ENCODE data around the gene GPR84.

DNA sequence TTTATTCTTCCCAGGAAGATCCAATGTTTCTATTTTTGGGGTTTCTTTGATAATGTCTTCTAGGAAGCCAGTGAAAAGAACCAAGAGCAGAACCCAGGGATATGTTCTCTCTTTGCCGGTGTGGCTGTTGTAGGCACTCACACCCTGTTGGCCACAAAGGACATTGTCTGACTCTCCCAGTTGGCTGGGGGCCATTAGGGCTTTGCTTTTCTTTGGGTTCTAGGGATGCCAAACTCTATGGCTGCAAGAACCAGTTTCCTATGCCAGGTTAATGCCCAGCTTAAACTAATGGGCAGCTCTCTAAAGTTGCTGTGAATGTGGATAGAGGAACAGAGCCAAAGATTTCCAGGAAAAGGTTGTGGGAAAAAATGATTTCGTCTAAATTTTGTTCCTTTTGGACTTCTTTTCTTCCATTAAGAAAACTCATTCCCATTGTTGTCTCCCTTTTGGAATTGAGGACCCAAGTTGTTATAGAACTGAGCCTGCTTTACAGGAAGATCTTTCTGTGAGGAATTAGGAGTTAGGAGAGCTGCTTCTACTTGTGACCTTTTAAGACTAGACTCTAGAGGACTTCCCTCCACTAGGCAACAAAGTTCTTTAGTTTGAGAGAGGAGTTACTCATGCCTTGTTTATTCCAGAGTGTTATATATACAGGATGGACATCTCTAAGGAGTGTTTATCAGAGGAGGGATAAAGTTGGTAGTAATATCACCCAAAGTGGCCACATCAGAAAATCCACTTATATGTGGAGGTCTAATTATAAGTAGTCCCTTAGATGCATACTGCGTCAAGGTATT lies 26.2 kb downstream of the GPR84 start:
- no peak for TF ChIP-seq ESRRG (CRISPR knock-in tag; IDR thresholded peaks at IDR 0.05)
- no peak for TF ChIP-seq ISL1 (CRISPR knock-in tag; IDR thresholded peaks at IDR 0.05)
- no peak for TF ChIP-seq TCF4 (CRISPR knock-in tag; IDR thresholded peaks at IDR 0.05; ENCODE audit: borderline replicate concordance)
- no peak for TF ChIP-seq ZFP3 (CRISPR knock-in tag; IDR thresholded peaks at IDR 0.05)
- TF ChIP-seq, protein P1, sequence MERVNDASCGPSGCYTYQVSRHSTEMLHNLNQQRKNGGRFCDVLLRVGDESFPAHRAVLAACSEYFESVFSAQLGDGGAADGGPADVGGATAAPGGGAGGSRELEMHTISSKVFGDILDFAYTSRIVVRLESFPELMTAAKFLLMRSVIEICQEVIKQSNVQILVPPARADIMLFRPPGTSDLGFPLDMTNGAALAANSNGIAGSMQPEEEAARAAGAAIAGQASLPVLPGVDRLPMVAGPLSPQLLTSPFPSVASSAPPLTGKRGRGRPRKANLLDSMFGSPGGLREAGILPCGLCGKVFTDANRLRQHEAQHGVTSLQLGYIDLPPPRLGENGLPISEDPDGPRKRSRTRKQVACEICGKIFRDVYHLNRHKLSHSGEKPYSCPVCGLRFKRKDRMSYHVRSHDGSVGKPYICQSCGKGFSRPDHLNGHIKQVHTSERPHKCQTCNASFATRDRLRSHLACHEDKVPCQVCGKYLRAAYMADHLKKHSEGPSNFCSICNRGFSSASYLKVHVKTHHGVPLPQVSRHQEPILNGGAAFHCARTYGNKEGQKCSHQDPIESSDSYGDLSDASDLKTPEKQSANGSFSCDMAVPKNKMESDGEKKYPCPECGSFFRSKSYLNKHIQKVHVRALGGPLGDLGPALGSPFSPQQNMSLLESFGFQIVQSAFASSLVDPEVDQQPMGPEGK (CRISPR knock-in tag; IDR thresholded peaks at IDR 0.05; ENCODE audit: borderline replicate concordance) = no peak
- no peak for TF ChIP-seq BACH2 (CRISPR knock-in tag; IDR thresholded peaks at IDR 0.05; ENCODE audit: borderline replicate concordance)
- TF ChIP-seq, protein P2, sequence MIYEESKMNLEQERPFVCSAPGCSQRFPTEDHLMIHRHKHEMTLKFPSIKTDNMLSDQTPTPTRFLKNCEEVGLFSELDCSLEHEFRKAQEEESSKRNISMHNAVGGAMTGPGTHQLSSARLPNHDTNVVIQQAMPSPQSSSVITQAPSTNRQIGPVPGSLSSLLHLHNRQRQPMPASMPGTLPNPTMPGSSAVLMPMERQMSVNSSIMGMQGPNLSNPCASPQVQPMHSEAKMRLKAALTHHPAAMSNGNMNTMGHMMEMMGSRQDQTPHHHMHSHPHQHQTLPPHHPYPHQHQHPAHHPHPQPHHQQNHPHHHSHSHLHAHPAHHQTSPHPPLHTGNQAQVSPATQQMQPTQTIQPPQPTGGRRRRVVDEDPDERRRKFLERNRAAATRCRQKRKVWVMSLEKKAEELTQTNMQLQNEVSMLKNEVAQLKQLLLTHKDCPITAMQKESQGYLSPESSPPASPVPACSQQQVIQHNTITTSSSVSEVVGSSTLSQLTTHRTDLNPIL (CRISPR knock-in tag; IDR thresholded peaks at IDR 0.05; ENCODE audit: low read depth) = no peak
